ENCODE measurements around the gene ZDBF2.

DNA sequence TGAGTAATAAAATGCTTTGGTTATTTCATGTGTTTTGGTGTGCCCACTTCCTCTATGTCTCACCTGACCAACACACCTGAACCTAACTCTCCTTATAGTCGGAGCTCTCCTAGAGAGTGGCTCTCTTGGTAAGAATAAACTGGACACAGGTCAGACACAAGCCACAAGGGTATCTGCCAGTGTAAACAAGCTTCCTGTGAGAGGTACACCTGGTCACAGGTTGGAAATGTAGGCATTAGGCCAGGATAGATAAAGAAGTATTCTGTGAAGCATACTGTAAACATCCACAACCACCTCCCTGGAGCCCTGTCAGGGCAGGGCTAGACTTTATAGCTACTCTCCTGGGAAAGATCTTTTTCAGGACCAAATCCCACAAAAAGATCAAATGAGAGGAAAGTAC is 69.4 kb downstream of the ZDBF2 start:
- no peak for TF ChIP-seq POLR2A (IDR thresholded peaks at IDR 0.05; ENCODE audit: low read length)
- no peak for TF ChIP-seq GATA1 (IDR thresholded peaks at IDR 0.05; ENCODE audit: low read depth, low read length)
